DOHH2 (cell line): ENCODE results near the gene CHCHD6.

Experiments used
- CTCF ChIP-seq: fragments of 200-600 bp; sonication (generic); IDR thresholded peaks from one replicate; pipeline ENCODE4 v1.5.1; 2014; ENCODE audit warnings: antibody characterized with exemption, mild to moderate bottlenecking, low read depth, low read length; ENCODE audit not compliant: poor library complexity, severe bottlenecking
- EZH2phosphoT487 ChIP-seq: fragments of 200-600 bp; sonication (generic); IDR thresholded peaks from 2 replicates; pipeline ENCODE4 v1.6.1; 2017; ENCODE audit warnings: borderline replicate concordance, mild to moderate bottlenecking, antibody characterized with exemption, low read length, moderate library complexity, mixed read lengths

GRCh38 chr3:126760541-126760940 is 56.5 kb downstream of the CHCHD6 start:
- TF ChIP-seq CTCF = no peak
- TF ChIP-seq EZH2phosphoT487 = no peak
